Gastrocnemius medialis (tissue), 4 donors: ENCODE data around the gene CAPZB. TPM values are rescaled to one million over a fixed set of nuclear protein-coding genes. Genes with fewer than 3 reads are reported as not detected.
A peak's percentile ranks its signal among the peaks of the same experiment; 100 is the strongest.

Experiments
- ATAC-seq, 2 donors: fragments of 150-250 bp; one replicate each; pipeline ENCODE4 v1.9.1; 2016
- DNase-seq, 2 donors: peaks; one replicate each; pipeline ENCODE4 v3.0.0-alpha.2; 2019
- H3K27ac ChIP-seq, 4 donors: fragments of 200-600 bp; sonication (generic); 1 replicate in 1 of 4; 2 replicates in 3 of 4; pipeline ENCODE4 v1.5.1; 2016 to 2018; ENCODE audit warnings: mild to moderate bottlenecking in 2 of 4, moderate library complexity in 1 of 4
- H3K27me3 ChIP-seq, 3 donors: fragments of 200-600 bp; sonication (generic) in 2 of 3; 1 replicate in 1 of 3; 2 replicates in 2 of 3; pipeline versions ENCODE4 v1.5.1 to v1.6.0; 2016 to 2019; ENCODE audit warnings: mild to moderate bottlenecking in 1 of 3, moderate library complexity in 1 of 3
- H3K36me3 ChIP-seq, 2 donors: fragments of 200-600 bp; sonication (generic) in 1 of 2; one replicate each; pipeline ENCODE4 v1.5.1; 2017 to 2018
- H3K4me1 ChIP-seq, 2 donors: fragments of 200-600 bp; sonication (generic) in 1 of 2; one replicate each; pipeline ENCODE4 v1.5.1; 2016 to 2017; ENCODE audit warnings: mild to moderate bottlenecking in 2 of 2
- H3K4me3 ChIP-seq, 4 donors: fragments of 200-600 bp; sonication (generic) in 3 of 4; 1 replicate in 1 of 4; 2 replicates in 3 of 4; pipeline ENCODE4 v1.5.1; 2016 to 2019; ENCODE audit warnings: mild to moderate bottlenecking in 2 of 4
- H3K9me3 ChIP-seq, 3 donors: fragments of 200-600 bp; sonication (generic) in 2 of 3; 1 replicate in 1 of 3; 2 replicates in 2 of 3; pipeline ENCODE4 v1.5.1; 2016 to 2019
- CTCF ChIP-seq, 5 experiments: fragments of 450-650 bp in 3 of 5; fragments of 200-600 bp in 2 of 5; sonication (generic) in 2 of 5; IDR thresholded peaks in 4 of 5; conservative IDR thresholded peaks in 1 of 5; 1 replicate in 4 of 5; 2 replicates in 1 of 5; pipeline ENCODE4 v1.5.1; 2016 to 2019; ENCODE audit warnings: antibody characterized with exemption in 5 of 5, mild to moderate bottlenecking in 3 of 5, moderate library complexity in 3 of 5
- POLR2A ChIP-seq, 2 donors: fragments of 450-650 bp; IDR thresholded peaks; one replicate each; pipeline ENCODE4 v1.6.1; 2017; ENCODE audit warnings: antibody characterized with exemption in 2 of 2, mild to moderate bottlenecking in 2 of 2, moderate library complexity in 2 of 2
- in situ Hi-C, 4 donors: fragments of 200-750 bp; cut with MboI; loops; one replicate each; pipeline versions ENCODE4 v1.15.0 to v1.8.0; 2017; ENCODE audit warnings: low sequenced_read_pairs in 4 of 4
- intact Hi-C: fragments of 100-400 bp; cut with DNase I; formaldehyde crosslinking; loops from one replicate; pipeline ENCODE4 v1.15.1; 2023; ENCODE audit warnings: low total_unique reads
- total RNA-seq, 4 donors: library from RNA; depleted of rRNA; stranded (reverse); fragments of >200 nt; gene quantifications; one replicate each; pipeline versions ENCODE4 v1.1.0 to v1.2.3, GENCODE V29; 2016

The CAPZB gene
- total RNA-seq, 4 donors from 2014 or later = 48.6 to 93.8 (median 74.9) TPM

GRCh38 chr1:19382222-19382621 is 103.1 kb downstream of the CAPZB start:
- Histone ChIP-seq H3K9me3 (no peaks in the 10 kb centered on the region), H3K36me3 (peaks cover 0 to 28% of the 10 kb centered on the region in 2 donors), H3K4me3 (no peak overlapping the region), H3K27me3 (no peaks in the 10 kb centered on the region), H3K27ac (no peak overlapping the region), H3K4me1 (peaks cover 17 to 18% of the 10 kb centered on the region in 2 donors)
- intact Hi-C loops (no loop called here), in situ Hi-C loops (loop anchor here in 2 of 4 donors (10.0 to 25.0 kb wide), 3 partner anchors 103 to 273 kb away; partner anchors contain the start of gene CAPZB (in 2 of the 2))
- ATAC-seq (no peak), DNase-seq (no peak)
- TF ChIP-seq POLR2A (IDR thresholded peaks at IDR 0.05) (no peak), CTCF (IDR thresholded peaks at IDR 0.05 in 4 of 5, conservative IDR thresholded peaks at IDR 0.05 in 1 of 5) (no peak)

- Histone ChIP-seq H3K27ac (no peak overlapping the region), H3K4me3 (no peak overlapping the region), H3K4me1 (peaks cover 9 to 15% of the 10 kb centered on the region in 2 donors), H3K27me3 (no peaks in the 10 kb centered on the region), H3K9me3 (no peaks in the 10 kb centered on the region), H3K36me3 (peaks cover 0 to 38% of the 10 kb centered on the region in 2 donors)
- DNase-seq = no peak
- in situ Hi-C loops (loop anchor here in 2 of 4 donors (10.0 to 25.0 kb wide), 3 partner anchors 104 to 274 kb away; partner anchors contain the start of gene CAPZB (in 2 of the 2)), intact Hi-C loops (no loop called here)
- no peak for ATAC-seq
- no peak for TF ChIP-seq CTCF (IDR thresholded peaks at IDR 0.05 in 4 of 5, conservative IDR thresholded peaks at IDR 0.05 in 1 of 5)
- no peak for TF ChIP-seq POLR2A (IDR thresholded peaks at IDR 0.05)
These were observed 104.1 kb downstream of the CAPZB start for GRCh38 chr1:19381261-19381660.

DNA sequence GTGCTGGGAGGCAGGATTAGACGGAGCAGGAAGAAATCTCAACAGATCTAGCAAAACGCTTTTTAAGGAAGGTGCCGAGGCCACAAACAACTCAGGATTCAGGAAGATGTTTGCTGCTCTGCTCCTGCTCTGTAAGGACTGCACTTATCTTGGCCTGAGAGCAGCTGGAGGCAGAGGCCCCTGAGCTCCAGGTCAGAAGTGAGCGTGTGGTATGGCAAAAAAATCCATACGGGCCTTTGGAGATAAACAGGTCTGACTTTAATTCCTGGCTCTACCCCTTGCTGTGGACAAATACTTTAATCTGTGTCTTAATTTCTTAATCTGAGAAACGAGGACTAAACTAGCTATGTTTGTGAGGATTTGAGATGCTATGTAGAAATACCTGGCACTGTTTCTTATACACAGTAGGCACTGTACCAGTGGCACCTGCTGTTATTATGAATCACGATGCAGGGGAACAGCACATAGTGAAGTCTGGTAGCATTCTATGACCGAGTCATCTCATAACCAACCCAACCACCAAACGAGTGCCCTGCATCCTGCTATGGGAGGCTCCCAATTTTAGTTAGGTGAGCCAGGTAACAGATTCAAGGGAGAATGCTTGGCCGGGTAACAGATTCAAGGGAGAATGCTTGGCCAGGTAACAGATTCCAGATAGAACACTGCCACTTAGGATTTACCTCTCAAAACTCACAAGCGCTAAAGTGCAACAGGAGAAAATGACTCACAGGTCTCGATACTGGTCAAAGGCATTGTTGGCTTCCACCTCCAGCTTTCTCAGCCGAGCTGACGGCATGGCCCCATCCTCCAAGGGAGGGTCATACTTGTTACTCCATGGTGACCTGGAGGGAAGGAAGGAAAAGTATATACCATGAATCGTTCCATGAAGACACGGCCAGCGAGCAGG is 107.3 kb downstream of the CAPZB start:
- no peaks in the 10 kb centered on the region for H3K9me3 ChIP-seq
- TF ChIP-seq POLR2A (IDR thresholded peaks at IDR 0.05) (no peak), CTCF (IDR thresholded peaks at IDR 0.05 in 4 of 5, conservative IDR thresholded peaks at IDR 0.05 in 1 of 5) (no peak)
- no peak overlapping the region for H3K4me3 ChIP-seq
- ATAC-seq (peak; percentile 79 to 85), DNase-seq (no peak)
- H3K4me1 ChIP-seq = peaks cover 3 to 4% of the 10 kb centered on the region in 2 donors
- peak overlapping the region in 3 of 4 donors; percentile 35 to 54 (median 41) for H3K27ac ChIP-seq
- no peaks in the 10 kb centered on the region for H3K27me3 ChIP-seq
- intact Hi-C loops (no loop called here), in situ Hi-C loops (loop anchor here in 1 of 4 donors (25.0 kb wide), 1 partner anchor 109 kb away; the partner anchor contains the start of gene CAPZB)
- H3K36me3 ChIP-seq = peaks cover 0 to 31% of the 10 kb centered on the region in 2 donors

- no peak for ATAC-seq
- no peak for TF ChIP-seq CTCF (IDR thresholded peaks at IDR 0.05 in 4 of 5, conservative IDR thresholded peaks at IDR 0.05 in 1 of 5)
- no peak for TF ChIP-seq POLR2A (IDR thresholded peaks at IDR 0.05)
- in situ Hi-C loops = loop anchor here in 1 of 4 donors (25.0 kb wide), 1 partner anchor 111 kb away; the partner anchor contains the start of gene CAPZB
- H3K36me3 ChIP-seq = peaks cover 0 to 31% of the 10 kb centered on the region in 2 donors
- peak overlapping the region in 1 of 4 donors; percentile 71 for H3K27ac ChIP-seq
- no peak for DNase-seq
- peaks cover 3 to 4% of the 10 kb centered on the region in 2 donors for H3K4me1 ChIP-seq
- intact Hi-C loops = no loop called here
- H3K27me3 ChIP-seq = no peaks in the 10 kb centered on the region
- no peaks in the 10 kb centered on the region for H3K9me3 ChIP-seq
- H3K4me3 ChIP-seq = no peak overlapping the region
These were observed 108.6 kb downstream of the CAPZB start for GRCh38 chr1:19376428-19377372.
